Fibroblast of skin of left quadriceps (primary cell): ENCODE measurements around the gene BRSK1.

Source experiments
- DNase-seq, 2 experiments: peaks; one replicate each; pipeline ENCODE4 v3.0.0-alpha.2; 2013; ENCODE audit warnings: low read depth in 2 of 2

BRSK1 gene

DNA sequence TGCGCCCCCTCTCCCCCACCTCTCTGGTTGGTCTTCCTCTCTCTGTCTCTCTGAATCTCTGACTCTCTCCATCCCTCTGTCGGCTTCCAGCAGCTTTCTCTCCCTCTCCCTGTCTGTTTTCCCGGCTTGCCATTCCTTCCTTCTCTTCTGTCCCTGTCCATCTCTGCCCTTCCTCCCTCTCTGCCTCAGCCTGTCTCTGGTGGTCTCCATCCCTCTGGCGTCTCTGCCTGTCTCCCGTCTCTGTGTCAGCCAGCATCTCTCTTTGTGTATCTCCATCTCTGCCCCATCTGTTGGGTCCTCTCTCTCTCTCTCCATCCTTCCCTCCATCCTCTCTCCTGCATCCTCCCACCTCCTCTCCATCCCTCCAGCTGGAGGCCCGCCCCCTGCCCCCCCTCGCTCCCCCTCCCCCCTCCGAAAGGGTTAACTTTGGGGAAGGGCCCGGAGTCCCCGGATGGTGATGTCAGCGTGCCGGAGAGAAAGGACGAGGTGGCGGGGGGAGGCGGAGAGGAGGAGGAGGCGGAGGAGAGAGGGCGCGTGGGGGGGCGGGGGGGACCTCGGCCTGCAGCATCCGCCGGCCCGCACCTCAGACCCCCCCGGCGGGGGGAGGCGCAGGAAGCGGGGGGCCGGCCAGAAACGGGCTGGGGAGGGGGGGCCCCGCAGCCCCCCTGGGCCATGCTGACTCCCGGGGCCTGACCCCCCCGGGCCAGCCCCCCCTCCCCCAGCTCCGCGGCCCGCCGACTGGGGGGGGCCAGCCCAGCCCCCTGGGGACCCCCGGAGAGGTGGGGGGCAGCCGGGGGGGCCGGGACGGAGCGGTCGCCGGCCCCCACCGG is at the start of gene BRSK1:
Gene BRSK1, plus strand, starts transcription at position 450 of the 830 bp plus-strand sequence. CDS start 446 bp downstream, outside the sequence.
- peak; percentile 58 to 68 for DNase-seq

DNA sequence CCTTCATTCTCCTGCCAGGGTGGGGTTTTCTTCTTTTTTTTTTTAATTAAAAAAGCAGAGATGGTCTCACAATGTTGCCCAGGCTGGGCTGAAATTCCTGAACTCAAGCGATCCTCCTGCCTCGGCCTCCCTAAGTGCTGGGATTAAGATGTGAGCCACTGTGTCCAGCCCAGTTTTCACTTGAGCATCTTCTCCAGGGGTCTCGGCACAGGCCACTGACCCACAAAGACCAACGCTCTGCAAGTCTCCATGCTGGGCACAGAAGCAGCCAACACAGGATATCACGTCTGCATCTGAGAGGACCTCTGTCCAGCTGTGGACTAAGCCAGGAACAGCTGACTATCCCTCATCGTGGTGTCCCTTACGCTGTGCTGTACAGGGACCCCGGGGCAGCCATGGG is 45.8 kb upstream of the BRSK1 start:
- no peak for DNase-seq

DNA sequence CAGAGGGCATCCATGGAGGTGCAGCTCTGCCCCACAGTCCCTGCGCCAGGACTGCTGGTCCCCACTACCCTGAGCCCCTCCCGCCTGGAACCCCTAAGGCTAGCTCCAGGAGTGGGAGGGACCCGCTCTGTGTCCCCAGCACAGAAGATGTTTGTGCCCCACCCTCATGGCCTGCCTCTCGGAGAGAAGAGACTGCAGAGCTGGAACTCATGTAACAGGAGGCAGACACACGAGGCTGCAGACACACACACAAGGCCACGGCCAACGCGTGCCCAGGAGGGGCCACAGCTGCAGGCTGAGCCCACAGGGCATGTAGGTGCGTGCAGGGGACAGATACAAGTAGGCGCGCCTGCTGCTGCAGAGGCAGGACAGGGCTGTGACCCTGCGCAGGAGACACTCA is 44.8 kb upstream of the BRSK1 start:
- DNase-seq, result no peak

DNA sequence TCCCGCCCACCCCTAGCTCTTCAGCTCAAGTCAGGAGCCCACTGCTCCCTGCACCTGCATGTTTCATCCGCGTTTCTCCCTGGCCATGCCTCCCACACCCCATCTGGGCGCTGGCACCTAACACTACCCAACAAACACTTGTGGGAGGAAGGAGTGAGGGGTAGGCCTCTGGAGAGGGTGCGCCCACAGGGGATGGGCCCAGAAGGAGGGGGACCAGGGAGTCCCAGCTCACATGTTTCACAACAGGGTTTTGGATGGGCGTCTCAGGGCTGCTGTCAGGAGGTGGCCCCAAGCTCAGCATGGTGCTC is 43.1 kb upstream of the BRSK1 start:
- no peak for DNase-seq

DNA sequence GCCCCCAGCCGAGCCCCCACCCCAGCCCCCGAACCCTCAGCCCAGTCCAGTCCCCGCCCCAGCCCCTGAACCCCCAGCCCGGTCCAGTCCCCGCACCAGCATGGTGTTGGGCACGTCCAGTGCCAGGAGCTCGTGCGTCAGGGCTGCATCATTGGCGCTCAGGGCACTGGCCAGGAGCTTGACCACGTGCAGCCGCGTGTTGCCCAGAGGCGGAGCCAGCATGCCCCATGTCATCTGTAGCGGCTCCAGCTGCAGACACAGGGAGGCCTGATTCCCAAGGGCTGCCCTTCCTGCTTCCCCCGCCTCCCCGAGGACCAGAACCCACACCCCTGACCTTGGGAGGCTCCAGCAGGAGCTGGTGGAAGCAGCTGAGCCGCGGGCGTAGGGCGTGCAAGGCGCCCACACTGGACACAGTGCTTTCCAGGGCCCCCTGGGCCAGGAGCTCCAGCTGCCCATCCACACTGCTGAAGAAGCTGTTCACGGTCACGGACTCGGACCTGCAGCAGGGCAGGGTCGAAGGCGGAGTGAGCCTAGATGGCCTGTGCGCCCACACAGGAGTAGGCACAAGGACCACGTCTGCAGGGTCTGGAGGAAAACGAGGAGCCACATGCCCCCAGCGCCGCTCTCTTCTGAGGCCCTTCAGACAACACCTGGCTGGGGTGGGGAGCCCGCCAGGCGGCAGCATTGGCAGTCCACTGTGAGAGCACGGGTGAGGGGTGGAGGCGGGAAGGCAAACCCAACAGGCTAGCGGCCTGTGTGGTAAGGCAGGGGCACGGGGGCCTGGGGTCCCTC is 42.5 kb upstream of the BRSK1 start:
- DNase-seq, result no peak

DNA sequence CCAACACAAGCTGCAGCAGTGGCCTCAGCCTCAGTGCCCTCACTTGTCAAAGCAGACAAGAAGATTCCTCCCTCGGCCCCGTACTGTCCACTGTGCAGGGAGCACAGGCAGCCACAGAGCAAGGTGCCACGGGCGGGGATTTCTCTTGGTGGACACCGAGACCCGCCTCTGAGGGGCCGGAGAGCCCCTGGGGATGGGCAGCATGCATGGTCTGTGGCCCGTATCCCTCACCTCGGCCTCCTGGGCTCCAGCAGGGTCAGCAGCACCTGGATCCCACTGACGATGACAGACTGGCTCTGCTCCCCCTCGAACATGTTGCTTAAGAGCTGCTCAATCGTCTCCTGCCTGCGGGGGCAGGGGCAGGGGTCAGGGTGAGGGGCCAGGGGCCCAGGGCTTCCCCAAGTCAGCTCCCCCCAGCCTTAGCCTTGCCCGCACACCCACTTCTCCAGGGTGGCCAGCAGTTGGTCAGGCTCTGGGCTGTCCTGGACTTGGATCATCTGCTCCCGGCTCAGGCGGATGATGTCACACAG is 41.8 kb upstream of the BRSK1 start:
- no peak for DNase-seq

DNA sequence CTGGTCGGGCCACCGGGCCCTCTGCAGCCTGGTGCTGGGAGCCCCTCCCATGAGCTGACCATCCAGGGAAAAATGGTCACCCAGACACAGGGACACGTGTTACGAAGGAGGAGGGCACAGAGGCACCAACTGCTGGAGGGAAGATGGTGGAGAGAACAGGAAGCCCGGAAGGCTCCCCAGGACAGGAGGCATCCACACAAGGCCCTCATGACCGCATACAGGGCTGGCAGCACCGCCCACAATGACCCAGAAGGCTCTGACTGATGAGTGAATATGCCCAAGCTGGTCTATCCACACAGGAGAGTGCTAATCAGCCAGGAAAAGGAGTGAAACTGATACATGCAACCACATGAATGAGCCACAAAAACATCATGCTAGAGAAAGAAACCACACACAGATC is 41.3 kb upstream of the BRSK1 start:
- no peak for DNase-seq

DNA sequence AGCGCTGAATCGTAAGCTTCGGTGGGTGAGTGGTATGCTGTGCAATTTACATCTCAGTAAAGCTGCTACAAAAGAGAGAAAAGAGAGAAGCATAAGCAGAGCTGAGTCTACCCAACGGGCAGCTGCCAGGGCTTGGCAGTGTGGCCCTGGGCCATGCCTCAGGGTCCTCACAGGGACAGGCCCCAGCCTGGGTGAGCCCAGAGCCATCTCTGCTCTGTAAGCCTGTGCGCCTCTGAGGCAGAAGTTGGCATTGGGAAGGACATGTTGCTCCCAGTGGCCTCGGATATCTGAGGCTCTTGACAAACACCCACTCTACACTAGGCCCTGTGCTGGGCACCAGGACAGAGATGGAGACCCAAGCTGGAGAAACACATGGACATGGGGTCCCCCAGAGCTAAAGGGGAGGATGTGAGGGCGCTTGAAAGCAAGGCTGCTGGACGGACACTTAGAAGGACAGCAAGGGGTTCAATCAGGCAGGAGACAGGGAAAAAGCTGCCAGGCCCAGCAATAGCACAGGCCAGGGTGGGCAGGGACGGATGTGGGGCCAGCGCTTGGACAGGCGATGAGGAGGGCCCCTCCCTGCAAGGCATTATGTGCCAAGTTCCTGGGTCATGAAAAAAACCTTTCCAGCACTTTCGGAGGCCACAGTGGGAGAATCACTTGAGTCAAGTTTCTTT is 39.7 kb upstream of the BRSK1 start:
- no peak for DNase-seq

DNA sequence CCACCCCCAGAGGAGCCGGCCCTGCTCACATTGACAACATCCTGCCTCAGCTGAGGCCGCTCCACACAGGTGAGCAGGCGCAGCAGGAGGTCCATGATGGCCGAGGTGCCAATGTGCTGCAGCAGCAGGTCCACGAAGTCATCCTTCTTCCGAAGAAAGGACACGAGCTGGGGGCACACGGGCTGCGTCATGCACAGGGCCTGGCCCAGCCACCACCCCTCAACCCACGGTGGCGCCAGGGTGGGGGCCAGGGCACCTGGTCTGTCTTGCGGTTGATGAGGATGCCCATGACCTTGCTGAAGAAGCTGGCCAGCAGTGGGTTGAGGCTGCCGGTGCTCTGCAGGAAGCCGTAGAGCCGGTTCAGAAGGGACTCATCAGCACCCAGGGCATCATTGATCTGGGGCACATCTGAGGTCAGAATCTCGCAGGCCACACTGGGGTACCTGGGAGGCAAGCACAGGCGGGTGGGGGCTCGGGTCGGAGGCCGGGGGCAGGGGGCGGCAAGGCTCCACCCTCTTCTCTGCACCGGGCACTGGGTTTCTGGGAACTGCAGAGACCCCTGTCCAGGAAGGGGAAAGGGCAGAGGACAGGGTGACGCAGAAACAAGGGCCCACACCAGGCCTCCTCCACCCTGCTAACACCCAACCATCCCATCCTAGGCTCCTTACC is 38.4 kb upstream of the BRSK1 start:
- DNase-seq, result no peak

DNA sequence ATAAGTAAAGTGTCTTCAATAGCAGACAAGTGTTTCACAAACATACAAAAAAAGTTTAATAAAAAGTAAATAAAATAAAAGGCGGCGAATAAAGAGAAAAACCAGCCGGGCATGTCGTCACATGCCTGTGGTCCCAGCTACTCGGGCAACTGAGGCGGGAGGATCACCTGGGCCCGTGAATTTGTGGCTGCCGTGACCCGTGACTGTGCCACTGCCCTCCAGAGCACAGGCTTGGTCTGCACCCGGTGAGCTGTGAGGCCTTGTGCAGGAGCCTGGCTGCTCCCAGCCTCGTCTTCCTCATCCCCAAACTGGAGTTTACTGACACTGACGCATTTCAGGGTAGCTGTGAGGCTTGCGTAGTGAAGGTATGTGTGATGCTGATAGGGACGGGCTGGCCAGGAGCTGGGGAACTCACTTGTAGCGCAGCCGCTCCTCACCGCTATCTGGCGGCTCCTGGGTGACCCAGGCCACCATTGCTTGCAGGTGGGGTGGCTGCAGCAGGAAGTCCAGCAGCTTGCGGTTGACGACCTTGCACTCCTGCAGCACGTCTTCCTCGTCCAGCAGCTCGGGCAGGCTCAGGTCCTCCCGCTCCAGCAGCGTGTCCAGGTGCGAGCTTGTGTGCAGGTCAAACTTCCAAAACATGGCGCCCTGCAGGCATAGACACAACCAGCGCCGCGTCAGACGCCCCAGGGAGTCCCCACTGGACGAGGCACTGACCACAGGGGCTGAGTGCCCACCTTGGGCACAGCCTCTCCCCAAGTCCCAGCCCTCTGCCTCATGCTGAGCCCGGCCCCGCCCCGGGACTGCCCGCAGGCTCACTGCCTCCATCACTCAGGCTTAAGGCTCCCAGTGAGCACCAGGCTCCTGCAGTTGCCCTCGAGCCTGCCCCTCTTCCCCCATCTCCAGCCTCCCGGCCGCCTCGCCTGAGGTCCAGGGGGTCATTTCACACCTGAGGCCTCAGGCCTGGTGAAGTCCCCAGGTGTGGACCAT is 37.0 kb upstream of the BRSK1 start:
- DNase-seq, result no peak

DNA sequence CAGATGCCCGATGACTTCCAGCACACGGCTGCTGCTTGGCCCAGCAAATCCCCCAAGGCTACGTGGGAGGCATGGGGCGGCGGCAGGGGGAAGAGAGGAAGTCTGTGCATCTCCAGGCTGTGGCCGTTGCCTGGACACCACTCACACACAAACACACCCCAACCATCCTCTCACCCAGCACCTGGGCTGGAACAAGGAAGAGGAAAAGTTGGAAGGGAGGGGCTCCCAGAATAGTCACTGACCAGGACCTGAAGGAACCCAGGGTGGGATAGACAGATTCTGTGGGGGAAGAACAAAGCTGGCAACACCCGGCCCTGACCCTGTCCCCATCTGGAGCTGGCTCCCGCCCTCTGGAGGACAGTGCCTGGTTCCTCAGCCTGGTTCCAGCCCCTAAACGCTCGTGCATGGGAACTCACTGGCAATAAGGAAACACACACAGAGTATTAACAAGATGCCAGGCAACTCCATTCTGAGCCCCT is 36.1 kb upstream of the BRSK1 start:
- no peak for DNase-seq

DNA sequence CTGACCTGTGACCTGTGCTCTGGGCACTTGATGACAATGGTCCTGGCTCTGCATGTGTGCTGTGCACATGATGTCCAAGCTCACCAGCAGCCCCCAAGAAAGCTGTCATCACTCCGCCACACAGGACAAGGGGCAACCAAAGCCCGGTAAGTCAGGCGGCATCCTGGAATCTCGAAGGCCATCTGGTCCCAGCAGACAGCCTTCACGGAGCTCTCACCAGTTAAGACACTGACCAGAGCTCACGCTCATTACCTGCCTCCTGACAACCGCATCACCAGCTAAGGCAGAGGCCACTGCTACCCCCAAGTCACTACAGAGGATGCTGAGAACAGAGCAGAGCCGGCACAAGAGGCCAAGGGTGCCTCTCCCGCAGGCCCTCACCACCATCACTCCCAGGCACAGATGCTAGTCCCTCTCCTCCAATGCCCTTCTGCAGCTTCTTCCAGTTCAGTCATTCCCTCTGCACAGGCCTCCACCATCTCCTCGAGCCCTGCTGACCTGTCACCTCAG is 35.6 kb upstream of the BRSK1 start:
- DNase-seq, result no peak

DNA sequence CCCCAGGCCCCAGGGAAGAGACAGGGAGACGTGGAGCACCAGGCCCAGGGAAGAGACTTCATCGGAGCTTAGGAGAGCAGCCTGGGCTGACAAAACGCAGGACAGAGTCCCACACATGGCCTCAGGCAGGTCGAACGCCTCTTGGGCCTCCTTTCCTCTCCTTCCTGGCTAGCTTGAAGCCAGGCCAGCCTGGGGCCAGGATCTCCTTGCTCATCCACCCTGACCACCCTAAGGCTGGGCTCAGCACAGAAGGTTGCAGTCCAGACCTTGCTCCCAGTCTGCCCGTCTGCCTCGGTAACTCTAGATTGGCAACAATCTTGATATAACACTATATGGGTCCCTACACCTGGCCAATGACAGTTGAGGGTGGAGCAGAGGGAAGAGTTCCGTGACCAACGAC is 35.1 kb upstream of the BRSK1 start:
- DNase-seq, result no peak

DNA sequence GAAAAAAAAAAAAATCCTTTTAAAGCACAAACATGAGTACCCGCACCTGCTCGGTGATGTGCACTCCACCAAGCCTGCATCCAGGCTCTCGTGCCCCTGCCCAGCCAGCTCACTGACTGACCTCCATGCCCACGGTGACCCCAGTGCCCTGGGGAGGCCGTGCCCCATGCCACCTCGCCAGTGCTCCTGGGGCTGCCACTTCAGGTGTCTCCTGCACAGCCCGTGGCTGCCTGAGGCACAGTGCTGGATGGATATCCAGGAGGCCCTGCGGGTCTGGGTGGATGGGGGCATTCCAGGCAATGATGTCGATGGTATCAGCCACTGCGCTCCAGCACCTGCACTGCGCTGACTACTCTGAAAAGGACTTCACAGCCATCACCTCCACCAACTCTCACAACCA is 34.0 kb upstream of the BRSK1 start:
- DNase-seq, result no peak

DNA sequence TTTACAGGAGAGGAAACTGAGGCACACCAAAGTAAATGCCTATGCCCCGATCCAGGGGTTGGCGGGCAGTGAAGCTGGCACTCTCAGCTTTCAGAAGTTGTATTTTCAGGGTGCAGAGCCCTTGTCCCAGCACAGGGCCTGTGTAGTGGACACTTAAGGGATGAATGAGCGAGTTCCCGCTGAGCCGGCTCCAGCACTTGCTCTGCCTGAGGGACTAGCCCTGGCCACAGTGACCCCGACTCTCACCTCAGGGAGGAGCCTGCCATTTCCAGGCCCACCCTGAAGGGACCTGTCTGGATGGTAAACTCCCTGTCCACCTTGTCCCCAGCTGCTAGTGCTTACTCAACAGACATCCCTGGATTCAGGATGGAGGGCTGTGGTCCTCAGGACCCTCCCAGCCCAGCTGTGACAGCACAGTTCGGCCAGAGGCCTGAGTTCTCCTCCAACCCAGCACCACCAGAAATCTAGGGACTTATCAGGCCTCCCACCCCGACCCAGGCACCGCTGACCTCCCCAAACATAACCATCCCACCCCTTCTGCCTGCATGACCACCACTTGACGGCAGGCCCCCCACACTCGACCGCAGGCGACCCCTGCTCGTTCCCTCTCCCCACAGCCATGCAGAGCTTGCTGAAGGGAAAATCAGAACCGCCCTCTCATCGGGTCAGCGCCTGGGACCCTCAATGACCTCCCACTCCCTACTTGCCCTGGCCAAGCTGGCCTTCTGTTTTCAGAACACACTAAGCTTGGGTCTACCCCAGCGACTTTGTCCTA is 33.3 kb upstream of the BRSK1 start:
- DNase-seq, result no peak

DNA sequence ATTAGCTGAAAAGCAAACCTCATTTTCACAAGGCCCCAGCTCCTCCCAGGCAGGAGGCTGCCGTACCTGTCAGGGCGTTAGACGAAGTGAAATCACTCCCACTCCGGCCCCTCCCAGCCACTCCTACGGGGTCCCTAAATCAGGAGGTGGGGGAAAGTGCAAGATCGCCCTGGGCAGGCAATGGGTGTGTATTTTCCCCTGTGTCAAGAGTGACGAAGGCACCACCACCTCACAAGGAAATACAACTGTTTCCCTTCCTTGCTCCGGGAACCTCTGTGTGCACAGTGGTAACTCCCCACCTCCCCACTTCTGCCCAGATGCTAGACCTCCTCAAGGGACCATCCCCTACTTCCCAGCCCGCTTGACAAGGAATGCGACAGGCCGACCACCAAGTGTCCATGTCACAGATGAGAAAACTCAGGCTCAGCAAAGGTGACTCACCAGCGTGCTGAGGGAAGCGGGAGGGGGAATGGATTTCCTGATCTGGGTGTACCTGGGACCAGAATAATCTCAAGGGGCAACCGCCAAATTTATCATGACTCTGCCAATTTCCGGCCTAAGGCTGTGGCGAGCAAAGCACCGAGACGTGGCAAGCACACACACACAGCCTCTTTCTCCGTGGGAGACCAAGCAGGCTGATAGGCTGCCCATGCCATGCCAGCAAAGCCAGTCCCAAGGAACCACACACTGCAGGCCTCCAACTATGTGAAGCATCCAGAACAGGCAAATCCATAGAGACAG is 32.3 kb upstream of the BRSK1 start:
- DNase-seq, result no peak

DNA sequence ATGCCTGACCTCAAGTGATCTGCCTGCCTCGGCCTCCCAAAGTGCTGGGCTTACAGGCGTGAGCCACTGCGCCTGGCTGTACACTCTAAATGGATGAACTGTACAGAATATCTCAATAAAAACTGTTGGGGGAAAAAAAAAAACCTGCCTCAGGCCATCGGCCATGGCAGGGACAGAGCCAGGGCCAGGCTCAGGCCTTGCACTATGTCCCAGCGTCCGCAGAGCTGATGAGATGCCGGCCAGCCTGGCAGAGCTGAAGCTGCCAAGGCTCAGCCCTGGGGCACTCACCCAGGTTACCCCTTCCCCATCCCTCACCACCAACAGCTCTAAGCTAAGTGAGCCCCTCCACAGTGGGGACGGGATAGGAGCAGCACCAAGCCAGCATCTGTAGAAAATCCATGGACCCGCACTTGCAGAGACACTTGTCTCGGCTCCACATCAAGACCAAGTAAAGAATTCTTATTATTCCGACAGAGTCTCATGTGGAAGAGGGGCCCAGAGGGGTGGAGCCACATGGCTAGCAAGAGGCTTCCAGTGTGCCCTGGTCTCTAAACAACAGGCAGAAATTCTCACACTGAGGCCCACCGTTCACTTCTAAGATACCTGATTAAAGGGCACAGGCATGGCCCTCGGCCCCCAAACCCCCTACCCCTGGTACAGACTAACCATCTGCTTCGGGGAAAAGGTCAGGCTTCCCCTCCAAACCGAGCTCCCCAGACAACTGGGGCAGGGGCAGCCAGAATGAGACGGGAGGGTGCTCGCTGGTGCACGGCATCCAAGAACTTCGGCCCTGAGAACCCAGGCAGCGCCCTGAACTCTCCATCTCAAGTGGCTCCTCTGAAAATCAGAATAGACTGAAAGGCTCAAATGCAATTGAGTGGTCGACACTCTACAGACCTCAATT is 30.8 kb upstream of the BRSK1 start:
- no peak for DNase-seq
